Fibroblast of gingiva (primary cell): ENCODE results near the gene APCS.
A peak's percentile ranks its signal among the peaks of the same experiment; 100 is the strongest.

Source experiments
- DNase-seq: peaks from one replicate; pipeline ENCODE4 v3.0.0-alpha.2; 2011; ENCODE audit warnings: low read depth

APCS gene, protein sequence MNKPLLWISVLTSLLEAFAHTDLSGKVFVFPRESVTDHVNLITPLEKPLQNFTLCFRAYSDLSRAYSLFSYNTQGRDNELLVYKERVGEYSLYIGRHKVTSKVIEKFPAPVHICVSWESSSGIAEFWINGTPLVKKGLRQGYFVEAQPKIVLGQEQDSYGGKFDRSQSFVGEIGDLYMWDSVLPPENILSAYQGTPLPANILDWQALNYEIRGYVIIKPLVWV

DNA sequence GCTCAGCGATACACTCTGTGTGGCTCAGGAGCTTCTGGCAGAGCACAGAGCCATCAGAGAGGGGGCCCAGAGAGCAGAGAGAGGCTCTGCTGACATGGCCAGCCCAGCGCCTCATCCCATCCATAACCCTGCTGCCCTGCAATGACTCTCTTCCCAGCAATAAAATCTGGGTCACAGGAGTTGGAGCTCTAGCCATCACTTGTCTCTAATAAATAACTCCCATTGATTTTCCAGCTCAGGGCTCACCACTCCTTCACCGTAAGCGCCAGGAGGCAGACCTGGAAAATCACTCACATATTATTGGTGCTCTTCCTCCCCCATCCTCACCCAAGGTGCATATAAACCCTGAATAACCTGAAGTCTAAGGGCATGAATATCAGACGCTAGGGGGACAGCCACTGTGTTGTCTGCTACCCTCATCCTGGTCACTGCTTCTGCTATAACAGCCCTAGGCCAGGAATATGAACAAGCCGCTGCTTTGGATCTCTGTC, at the start of gene APCS:
APCS (plus strand) TSS at position 366 of the 491 bp plus-strand sequence; CDS start at position 462, 96 bp downstream.
- DNase-seq, result no peak

DNA sequence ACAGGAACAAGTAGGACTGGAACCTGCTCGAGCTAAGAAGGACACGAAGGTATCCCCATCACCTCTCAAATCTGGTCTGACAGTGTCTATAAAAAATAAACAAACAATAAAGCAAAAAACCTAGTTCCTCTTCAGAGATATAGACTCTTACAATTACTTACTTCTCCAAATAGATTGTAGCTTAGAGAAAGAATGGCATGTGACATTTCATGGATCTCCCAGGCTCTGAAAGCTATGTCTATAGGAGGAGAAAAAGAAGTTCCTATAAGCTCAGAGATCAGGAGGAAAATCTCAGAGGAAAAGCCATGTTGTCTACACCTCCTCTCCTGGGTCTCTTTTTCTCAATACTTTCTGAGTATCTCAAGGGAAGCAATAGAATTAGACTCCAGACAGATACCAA, 39.5 kb upstream of the APCS start:
- no peak for DNase-seq

DNA sequence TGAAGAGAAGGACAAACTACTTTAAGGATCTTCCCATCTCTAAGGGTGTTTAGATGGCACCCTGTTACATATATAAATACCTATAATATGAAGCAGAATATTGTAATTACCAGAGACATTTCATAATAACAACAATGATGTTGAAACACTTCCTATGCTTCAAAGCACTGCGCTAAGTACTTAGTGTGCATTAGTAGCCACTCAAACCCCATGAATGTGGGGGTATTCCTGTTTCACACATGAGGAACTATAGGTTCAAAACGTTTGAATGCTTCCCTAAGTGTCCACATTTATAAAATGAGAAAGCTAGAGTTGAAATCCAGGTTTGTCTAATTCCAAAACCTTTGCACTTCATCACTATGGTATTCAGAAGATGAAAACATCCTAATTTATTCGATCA, 33.4 kb upstream of the APCS start:
- DNase-seq, result no peak

DNA sequence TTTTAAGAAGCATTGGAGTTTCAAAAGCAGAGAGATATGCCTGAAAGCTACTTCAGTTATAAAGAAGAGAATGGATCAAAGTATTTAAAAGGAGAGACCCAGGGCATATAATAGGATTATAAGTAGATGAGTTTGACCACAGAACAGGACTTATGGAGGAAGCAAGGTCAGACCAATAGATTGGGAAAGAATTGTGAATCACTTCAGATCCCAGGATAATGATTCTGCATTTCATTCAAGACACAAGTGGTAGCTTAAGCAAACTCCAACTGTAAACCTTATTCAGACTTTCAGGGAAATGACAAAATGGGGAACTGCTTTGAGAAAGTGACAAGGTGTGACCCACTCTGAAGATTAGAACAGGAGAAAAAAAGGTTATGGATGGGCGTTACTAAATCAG, 32.9 kb upstream of the APCS start:
- DNase-seq, result no peak

DNA sequence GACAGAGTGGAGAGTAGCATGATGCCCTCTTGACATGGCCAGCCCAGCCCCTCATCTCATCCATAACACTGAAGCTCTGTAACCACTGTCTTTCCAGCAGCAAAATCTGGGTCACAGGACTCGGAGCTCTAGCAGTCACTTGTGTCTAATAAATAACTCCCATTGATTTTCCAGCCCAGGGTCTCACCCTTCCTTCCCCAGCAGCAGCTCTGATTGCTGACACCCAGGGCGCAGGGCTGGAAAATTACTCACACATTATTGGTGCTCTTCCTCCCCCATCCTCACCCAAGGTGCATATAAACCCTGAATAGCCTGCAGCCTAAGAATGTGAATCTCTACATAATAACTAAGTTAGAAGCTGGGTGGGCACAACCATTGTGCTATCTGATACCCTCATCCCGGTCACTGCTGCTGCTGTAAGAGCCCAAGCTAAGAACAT, 30.7 kb upstream of the APCS start:
- DNase-seq, result no peak

DNA sequence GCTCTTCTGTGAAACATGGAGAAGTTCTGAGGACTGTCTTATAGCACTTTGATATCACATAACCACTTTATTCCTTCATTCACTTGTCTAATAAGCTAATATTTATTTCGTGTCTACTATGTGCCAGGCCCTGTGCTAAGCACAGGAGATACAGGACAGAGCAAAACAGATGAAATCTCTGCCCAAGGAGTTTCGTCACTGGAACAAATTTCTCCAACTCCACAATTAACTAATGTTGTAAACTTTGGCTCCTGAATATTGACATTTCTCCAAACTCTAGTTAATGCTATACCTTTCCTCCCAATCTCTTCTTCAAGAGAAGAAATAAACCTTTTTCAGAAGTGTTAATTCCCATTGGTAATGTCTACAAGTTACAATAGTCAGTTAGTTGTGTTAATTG, 27.0 kb upstream of the APCS start:
- DNase-seq, result no peak

DNA sequence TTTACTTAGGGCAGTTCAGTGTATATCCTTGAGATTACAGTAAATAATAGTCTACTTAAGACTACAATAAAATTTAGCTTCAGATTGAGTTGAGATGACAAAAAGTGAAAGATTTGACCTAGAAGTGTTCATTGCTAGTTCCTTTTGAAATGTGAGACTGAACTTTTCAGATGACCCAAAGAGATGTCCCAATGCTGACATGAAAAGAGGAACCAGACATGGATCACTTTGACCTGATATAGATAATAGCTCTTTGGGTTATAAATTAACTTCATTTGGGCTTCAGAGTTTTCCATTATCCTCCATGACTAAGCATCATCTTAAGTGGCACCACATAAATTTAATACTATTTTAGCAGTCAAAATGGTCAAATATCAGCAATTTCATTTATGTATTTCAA, 26.1 kb upstream of the APCS start:
- DNase-seq, result no peak

DNA sequence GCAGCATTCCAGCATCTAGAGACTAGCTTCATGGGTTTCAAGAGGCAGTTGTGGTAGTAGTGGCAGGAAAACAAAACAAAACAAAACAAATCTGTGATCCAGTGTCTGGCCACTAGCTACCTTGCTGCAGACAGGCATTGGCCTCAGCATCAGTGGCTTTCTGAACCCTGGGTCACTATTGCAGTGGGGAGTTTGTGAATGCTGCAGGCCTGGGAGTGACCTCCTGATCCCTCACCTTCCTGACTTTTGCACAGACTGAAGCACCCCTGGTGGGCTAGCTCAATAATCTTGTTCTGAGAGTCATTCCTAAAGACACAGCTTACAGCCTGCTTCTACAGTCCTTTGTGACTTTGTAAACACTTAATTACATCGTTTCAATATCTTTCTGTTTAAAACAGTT, 24.9 kb upstream of the APCS start:
- DNase-seq, result no peak

DNA sequence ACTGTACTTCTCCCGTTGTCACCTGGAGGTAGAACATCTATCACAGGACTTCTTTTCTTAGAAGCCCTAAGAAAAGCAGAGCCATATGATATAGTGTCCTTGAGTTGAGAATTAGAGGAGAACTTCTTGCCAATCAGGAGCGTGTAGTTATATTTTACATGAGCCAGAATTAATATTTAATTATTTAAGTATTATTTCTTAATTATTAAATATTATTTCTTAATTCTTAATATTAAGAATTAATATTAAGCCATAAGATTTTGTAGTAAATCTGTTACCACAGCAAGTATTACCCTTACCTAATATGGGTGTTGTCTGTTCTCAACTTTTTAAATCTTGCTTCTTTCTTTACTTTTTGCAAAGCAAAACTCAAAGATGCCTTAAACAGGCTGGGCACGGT, 10.2 kb upstream of the APCS start:
- no peak for DNase-seq

DNA sequence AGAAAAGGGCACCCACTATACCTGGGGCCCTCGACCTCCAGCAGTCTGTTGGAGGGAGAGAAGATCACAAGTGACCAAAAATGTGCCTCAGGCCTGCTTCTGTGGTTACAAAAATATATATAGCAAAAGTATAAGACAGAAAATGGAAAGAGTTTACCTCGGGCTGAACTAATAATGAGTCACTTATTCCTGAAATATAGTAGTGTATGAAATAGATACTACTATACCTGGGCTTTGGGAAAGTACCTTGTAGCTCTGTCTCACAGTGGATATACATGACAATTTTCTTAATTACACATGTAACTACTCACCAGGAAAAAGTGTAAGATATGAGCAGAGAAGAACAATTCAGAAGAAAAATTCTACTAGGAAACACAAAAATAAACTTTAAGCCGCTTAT, 7.3 kb upstream of the APCS start:
- DNase-seq, result no peak

DNA sequence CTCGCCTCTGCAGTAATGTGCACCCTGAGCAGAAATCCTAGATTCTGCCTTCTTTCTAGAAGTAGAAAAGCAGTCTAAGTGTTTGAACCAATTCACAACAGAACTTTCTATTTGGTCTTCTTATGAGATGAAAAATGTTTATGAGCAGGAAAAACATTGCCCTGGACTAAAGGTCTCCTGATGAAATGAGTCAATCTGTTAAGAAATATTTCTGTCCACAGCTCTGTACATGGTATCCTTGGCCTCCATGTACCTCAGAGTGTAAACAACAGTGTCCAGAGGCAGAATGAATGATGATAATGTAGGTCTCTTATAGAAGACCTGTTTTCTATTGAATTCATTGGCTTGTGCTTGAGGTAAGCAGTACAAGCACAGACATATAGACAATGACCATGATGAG, 6.2 kb upstream of the APCS start:
- DNase-seq, result no peak

DNA sequence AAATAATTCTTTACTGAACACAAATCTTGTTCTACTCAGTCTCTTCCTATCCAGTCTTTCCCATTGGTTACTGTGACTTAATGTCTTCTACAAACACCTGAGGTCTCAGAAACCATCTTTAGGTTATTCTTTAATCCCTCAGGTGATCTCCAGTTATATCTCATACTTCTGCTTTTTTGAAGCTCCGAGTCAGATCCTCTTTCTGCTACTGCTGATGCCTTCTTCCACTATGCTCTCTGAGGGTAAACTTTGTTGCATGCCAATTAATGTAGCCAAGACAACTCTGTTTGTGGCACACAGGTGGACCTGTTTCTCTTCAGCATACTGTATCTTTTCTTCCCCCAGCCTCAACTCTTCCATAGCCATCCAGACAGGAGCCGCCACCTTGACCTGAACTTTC, 3.1 kb upstream of the APCS start:
- no peak for DNase-seq

DNA sequence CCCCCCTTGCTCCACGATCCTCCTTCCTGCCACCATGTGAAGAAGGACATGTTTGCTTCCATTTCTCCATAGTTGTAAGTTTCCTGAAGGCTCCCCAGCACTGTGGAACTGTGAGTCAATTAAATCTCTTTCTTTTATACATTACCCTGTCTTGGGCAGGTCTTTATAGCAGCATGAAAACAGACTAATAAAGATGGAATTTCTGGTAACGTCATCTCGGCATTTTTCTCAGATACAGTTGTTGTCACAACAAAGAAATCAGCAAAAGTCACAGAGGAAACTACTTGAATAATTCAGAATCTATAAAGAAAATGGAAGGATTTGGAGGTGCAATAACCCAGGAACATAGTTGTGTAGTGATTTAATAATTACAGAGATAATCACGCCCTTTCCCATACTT, 4.4 kb downstream of the APCS start:
- DNase-seq, result no peak

DNA sequence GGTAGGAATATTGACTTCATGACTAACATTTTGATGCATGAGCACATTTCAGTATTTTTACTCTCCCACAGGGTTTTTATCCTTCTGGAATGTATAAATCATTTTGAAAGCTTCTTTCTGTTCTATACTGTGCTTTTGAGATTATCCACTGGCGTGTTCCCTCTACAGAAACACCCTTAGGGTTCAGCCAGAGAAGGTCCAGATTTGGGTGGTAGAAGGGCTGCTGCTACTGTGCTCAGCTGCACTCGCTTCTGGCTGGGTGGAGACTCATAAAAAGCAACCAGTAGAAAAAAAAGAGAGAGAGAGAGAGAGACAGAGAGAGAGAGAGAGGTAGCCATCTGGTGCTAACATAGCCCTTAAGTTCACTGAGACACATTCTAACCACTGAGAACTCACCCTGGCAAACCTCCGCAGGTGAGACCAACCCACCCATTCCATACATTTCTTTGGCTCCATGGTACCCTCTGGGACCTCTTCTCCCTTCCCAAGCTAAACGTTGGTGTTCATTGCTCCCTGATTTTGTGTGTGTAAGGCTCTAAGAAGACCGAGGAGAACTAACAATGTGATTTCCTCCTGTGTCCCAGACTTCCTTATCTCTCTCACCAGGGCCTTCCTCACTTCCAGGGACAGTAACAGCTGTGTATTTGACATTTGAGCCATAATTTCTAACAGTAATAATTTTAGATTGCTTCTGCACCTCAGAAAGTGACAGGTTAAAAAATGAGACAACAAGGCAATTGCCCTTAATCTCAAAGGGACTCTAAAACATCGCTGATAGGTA, 7.2 kb downstream of the APCS start:
- DNase-seq, result no peak

DNA sequence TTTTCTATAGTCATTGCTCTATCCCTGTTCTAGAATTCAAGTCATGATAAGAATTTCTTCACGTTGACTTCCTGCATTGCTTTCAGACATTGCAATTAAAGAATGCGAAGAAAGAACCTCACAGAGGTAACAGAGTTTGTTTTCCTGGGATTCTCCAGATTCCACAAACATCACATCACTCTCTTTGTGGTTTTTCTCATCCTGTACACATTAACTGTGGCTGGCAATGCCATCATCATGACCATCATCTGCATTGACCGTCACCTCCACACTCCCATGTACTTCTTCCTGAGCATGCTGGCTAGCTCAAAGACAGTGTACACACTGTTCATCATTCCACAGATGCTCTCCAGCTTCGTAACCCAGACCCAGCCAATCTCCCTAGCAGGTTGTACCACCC, 10.6 kb downstream of the APCS start:
- DNase-seq, result peak; percentile 72

DNA sequence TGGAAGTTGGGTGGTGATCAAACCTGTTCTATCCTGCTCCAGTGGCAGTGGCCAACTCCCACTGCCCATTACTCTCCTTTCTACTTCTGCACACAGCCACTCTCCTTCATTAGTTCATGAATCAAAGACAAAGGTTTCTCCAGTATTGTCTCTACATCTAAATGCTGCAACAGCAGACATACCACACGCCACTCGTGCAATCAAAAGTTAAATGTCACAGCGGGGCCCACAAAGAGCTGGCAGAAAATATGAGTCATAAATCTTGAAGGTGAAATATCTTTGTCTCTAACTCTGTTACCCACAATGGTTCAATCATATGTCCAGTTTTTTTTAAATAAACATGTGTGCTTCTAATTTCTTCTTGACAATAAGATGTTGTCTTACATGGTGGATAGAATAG, 13.3 kb downstream of the APCS start:
- no peak for DNase-seq

DNA sequence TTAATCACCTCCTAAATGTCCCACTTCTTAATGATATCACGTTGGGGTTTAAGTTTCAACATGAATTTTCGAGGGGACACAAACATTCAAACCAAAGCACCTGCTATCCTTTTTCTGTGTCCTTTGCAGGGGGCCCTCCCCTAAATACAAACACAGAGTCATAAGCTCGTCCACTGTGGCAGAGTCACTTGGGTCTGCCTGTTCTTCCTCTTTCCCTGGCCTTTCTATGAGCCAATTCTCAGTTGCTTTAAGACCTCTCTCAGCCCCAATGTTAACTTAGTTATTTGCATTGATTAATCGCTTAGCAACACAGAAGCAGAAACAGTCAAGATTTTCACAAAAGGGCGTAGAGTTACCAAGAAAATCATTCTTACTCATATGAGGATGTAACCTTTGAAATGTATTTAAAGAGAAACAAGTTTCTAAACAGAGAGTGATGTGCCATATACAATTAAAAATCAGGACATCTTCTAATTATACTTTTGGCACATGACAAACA, 14.9 kb downstream of the APCS start:
- DNase-seq, result no peak

DNA sequence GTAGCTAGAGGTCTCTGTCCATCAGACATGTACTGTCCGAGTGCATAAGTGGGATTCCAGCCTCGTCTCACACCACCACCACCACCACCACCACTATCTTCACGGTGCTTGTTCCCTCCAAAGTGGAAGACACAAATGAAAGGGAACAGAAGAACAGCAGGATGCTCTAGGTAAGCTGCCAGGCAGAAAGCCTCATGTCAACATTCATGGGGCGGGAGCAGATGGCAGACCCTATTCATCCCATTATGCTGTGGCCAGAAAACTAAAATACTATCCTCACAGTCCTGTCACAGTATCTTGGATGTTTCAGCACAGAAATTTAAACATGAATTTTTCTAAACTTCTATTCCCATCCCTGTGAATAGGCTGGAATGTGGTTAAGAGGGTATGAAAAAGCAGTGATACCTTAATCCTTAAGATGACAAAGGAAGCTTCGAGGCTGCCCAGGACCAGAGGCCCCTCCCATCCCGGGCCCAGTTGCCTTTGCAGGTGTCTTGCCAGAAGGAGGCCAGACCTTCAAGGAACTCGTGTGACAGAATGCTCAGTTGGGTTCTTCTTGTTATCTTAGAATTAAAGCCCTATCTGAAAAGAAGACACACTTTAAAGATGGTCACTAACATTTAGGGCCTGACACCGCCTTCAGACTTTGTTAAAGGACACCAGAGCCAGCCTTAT, 24.7 kb downstream of the APCS start:
- no peak for DNase-seq

DNA sequence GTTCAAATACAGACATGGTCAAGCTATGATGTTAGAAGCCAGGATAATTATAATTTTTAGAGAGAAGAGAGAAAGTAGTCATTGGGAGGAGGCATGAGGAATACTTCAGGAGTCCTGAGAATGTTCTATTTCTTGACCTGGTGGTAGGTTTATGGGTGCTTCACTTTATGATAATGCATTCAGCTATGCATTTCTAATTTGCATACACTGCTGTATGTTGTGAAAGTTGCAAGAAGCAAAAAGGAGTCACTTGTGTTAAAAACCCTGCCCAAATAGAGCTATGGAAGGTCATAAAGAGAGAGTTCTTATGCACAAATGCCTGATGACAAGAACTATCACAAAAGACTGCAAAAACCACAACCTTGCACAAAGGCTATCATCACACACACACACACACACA, 45.3 kb downstream of the APCS start:
- no peak for DNase-seq
